ENCODE measurements around the gene MTURN. TPM values are rescaled to one million over a fixed set of nuclear protein-coding genes. Genes with fewer than 3 reads are reported as not detected.

MTURN gene
- total and polyA plus RNA-seq, 2 donors (not counting 1 experiment from before 2014, with no cell fraction given) = 4.5 to 13.9 TPM

DNA sequence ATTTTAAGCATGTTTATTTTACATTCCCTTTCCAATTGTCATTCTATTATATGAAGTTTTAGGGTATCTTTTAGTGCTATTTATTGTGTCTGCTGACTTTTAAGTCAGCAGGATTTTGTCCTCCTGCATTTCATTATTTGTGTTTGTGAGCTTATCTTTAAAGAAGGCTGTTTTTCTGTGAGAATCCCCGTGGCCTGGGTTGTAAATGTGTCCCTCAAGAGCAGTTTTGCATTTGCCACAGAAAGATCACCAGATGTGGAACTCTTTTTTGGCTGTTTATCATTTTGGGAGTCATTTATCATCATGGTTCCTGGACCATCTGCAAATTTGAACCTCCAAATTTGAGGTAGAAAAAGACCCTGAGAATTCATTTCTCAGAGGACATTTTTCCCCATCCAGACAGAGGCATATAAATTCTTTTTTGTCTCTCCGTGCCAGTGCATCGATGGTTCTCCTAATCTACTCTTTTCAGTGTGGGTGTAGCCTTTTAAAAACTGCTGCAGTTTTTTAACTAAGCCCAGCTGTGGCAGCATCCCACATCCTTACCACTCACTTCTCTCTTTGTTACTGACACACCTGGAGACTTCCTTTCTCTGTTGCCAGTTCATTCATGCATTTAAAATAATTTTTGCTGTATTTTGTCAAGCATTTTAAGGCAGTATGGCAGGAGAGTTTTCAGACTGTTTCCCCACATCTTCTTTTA is 20.1 kb upstream of the MTURN start:
- intact Hi-C loops (cut with micrococcal nuclease) = no loop called here
- no peaks in the 10 kb centered on the region for H3K79me2 ChIP-seq (ENCODE audit: control insufficient read depth, insufficient read depth, low read length)
- H3K27me3 Mint-ChIP-seq = no peaks in the 10 kb centered on the region
- no peaks in the 10 kb centered on the region for H3K36me3 ChIP-seq (replicated peaks in 1 of 2; ENCODE audit: control extremely low read depth in 1 of 2, control insufficient read depth in 1 of 2, extremely low read depth in 1 of 2, insufficient read depth in 2 of 2, low read length in 1 of 2)
- ATAC-seq (ENCODE audit: low read depth) = no peak
- H3K4me1 Mint-ChIP-seq = peaks cover 12% of the 10 kb centered on the region
- H3K9ac ChIP-seq (ENCODE audit: low read length) = peak overlapping the region; percentile 21
- no peaks in the 10 kb centered on the region for H3K27me3 ChIP-seq (replicated peaks in 1 of 4; ENCODE audit: control extremely low read depth in 1 of 4, control insufficient read depth in 3 of 4, insufficient read depth in 4 of 4, low read length in 3 of 4)
- DNase-seq = peak; percentile 23
- peaks cover 0 to 9% (median 4%) of the 10 kb centered on the region in 3 donors for H3K9me3 ChIP-seq (ENCODE audit: control extremely low read depth in 1 of 3, control insufficient read depth in 2 of 3, insufficient read depth in 1 of 3, low read length in 2 of 3)
- WGBS (ENCODE audit: insufficient coverage) = 60% methylated on average over 1 of the region's 3 CpGs
- H2AFZ ChIP-seq (ENCODE audit: insufficient read depth, low read depth, low read length, poor library complexity, severe bottlenecking) = no peak overlapping the region
- peak overlapping the region in 1 of 2 donors; percentile 21 for H3K27ac ChIP-seq (ENCODE audit: low read length in 2 of 2)
- peaks cover 10% of the 10 kb centered on the region for H3K9me3 Mint-ChIP-seq (ENCODE audit: insufficient read depth)
- H3K4me2 ChIP-seq (replicated peaks; ENCODE audit: low read depth, low read length, poor library complexity, severe bottlenecking) = peak overlapping the region; percentile 21
- CTCF ChIA-PET = no interaction called here
- POLR2A ChIA-PET = no interaction called here
- no peak overlapping the region for H3K4me3 Mint-ChIP-seq
- H3K4me3 ChIP-seq (ENCODE audit: control extremely low read depth in 1 of 5, extremely low read depth in 1 of 5, insufficient read depth in 1 of 5, low read depth in 2 of 5, low read length in 4 of 5) = no peak overlapping the region
- peaks cover 9 to 11% of the 10 kb centered on the region in 2 donors for H3K4me1 ChIP-seq (ENCODE audit: control insufficient read depth in 2 of 2, insufficient read depth in 2 of 2, low read length in 2 of 2)
- no peak overlapping the region for H3K27ac Mint-ChIP-seq
- TF ChIP-seq, protein P1, sequence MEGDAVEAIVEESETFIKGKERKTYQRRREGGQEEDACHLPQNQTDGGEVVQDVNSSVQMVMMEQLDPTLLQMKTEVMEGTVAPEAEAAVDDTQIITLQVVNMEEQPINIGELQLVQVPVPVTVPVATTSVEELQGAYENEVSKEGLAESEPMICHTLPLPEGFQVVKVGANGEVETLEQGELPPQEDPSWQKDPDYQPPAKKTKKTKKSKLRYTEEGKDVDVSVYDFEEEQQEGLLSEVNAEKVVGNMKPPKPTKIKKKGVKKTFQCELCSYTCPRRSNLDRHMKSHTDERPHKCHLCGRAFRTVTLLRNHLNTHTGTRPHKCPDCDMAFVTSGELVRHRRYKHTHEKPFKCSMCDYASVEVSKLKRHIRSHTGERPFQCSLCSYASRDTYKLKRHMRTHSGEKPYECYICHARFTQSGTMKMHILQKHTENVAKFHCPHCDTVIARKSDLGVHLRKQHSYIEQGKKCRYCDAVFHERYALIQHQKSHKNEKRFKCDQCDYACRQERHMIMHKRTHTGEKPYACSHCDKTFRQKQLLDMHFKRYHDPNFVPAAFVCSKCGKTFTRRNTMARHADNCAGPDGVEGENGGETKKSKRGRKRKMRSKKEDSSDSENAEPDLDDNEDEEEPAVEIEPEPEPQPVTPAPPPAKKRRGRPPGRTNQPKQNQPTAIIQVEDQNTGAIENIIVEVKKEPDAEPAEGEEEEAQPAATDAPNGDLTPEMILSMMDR (IDR thresholded peaks at IDR 0.05) = no peak
- no peak for TF ChIP-seq EZH2 (IDR thresholded peaks at IDR 0.05; ENCODE audit: borderline replicate concordance, insufficient read depth, low read depth, low read length, poor library complexity, severe bottlenecking)
- H4K20me1 ChIP-seq (ENCODE audit: control insufficient read depth, insufficient read depth, low read length, poor library complexity, severe bottlenecking) = no peaks in the 10 kb centered on the region

- ChIA-PET CTCF (no interaction called here), POLR2A (no interaction called here)
- no peak for TF ChIP-seq EZH2 (IDR thresholded peaks at IDR 0.05; ENCODE audit: borderline replicate concordance, insufficient read depth, low read depth, low read length, poor library complexity, severe bottlenecking)
- TF ChIP-seq, protein P1 (IDR thresholded peaks at IDR 0.05) = no peak
- H2AFZ ChIP-seq (ENCODE audit: insufficient read depth, low read depth, low read length, poor library complexity, severe bottlenecking) = no peak overlapping the region
- no peaks in the 10 kb centered on the region for H3K27me3 ChIP-seq (replicated peaks in 1 of 4; ENCODE audit: control extremely low read depth in 1 of 4, control insufficient read depth in 3 of 4, insufficient read depth in 4 of 4, low read length in 3 of 4)
- no peak overlapping the region for H3K4me2 ChIP-seq (replicated peaks; ENCODE audit: low read depth, low read length, poor library complexity, severe bottlenecking)
- peaks cover 0 to 12% (median 4%) of the 10 kb centered on the region in 3 donors for H3K9me3 ChIP-seq (ENCODE audit: control extremely low read depth in 1 of 3, control insufficient read depth in 2 of 3, insufficient read depth in 1 of 3, low read length in 2 of 3)
- no peak overlapping the region for H3K9ac ChIP-seq (ENCODE audit: low read length)
- DNase-seq (no peak), ATAC-seq (ENCODE audit: low read depth) (no peak)
- H3K4me3 ChIP-seq (ENCODE audit: control extremely low read depth in 1 of 5, extremely low read depth in 1 of 5, insufficient read depth in 1 of 5, low read depth in 2 of 5, low read length in 4 of 5) = no peak overlapping the region
- Mint-ChIP-seq H3K27ac (no peak overlapping the region), H3K4me3 (no peak overlapping the region), H3K27me3 (no peaks in the 10 kb centered on the region), H3K9me3 (ENCODE audit: insufficient read depth) (peaks cover 6% of the 10 kb centered on the region), H3K4me1 (peaks cover 18% of the 10 kb centered on the region)
- H3K27ac ChIP-seq (ENCODE audit: low read length in 2 of 2) = no peak overlapping the region
- H4K20me1 ChIP-seq (ENCODE audit: control insufficient read depth, insufficient read depth, low read length, poor library complexity, severe bottlenecking) = no peaks in the 10 kb centered on the region
- no peaks in the 10 kb centered on the region for H3K79me2 ChIP-seq (ENCODE audit: control insufficient read depth, insufficient read depth, low read length)
- intact Hi-C loops (cut with micrococcal nuclease) = no loop called here
- no peaks in the 10 kb centered on the region for H3K36me3 ChIP-seq (replicated peaks in 1 of 2; ENCODE audit: control extremely low read depth in 1 of 2, control insufficient read depth in 1 of 2, extremely low read depth in 1 of 2, insufficient read depth in 2 of 2, low read length in 1 of 2)
- peaks cover 11 to 15% of the 10 kb centered on the region in 2 donors for H3K4me1 ChIP-seq (ENCODE audit: control insufficient read depth in 2 of 2, insufficient read depth in 2 of 2, low read length in 2 of 2)
- WGBS (ENCODE audit: insufficient coverage) = 93% methylated on average over 25 of the region's 34 CpGs
Measured at GRCh38 chr7:30115709-30116297, 19.0 kb upstream of the MTURN start.

Measured in B cell (primary cell).